ENCODE measurements around the gene NPC1L1.

NPC1L1 gene

GRCh38 chr7:44572771-44573170 lies 31.6 kb upstream of the NPC1L1 start:
- TF ChIP-seq CTCF (IDR thresholded peaks at IDR 0.05; ENCODE audit: low read depth, low read length), result no peak
- peak overlapping the region; percentile 85 for H3K27ac ChIP-seq
- peaks cover 74% of the 10 kb centered on the region for H3K36me3 ChIP-seq
- DNase-seq, result no peak
- H3K4me3 ChIP-seq (ENCODE audit: low read depth, low read length), result peak overlapping the region; percentile 99
- no peaks in the 10 kb centered on the region for H3K9me3 ChIP-seq (ENCODE audit: severe bottlenecking)
- H3K27me3 ChIP-seq (ENCODE audit: insufficient read depth, low read depth, severe bottlenecking), result no peaks in the 10 kb centered on the region

GRCh38 chr7:44569959-44570358 lies 28.8 kb upstream of the NPC1L1 start:
- Histone ChIP-seq H3K27me3 (ENCODE audit: insufficient read depth, low read depth, severe bottlenecking) (no peaks in the 10 kb centered on the region), H3K9me3 (ENCODE audit: severe bottlenecking) (no peaks in the 10 kb centered on the region), H3K4me3 (ENCODE audit: low read depth, low read length) (no peak overlapping the region), H3K27ac (no peak overlapping the region), H3K36me3 (peaks cover 87% of the 10 kb centered on the region)
- DNase-seq, result no peak
- no peak for TF ChIP-seq CTCF (IDR thresholded peaks at IDR 0.05; ENCODE audit: low read depth, low read length)

- Histone ChIP-seq H3K9me3 (ENCODE audit: severe bottlenecking) (no peaks in the 10 kb centered on the region), H3K27me3 (ENCODE audit: insufficient read depth, low read depth, severe bottlenecking) (no peaks in the 10 kb centered on the region), H3K27ac (no peak overlapping the region), H3K4me3 (ENCODE audit: low read depth, low read length) (no peak overlapping the region), H3K36me3 (peaks cover 95% of the 10 kb centered on the region)
- TF ChIP-seq CTCF (IDR thresholded peaks at IDR 0.05; ENCODE audit: low read depth, low read length), result no peak
- no peak for DNase-seq
These were observed 27.8 kb upstream of the NPC1L1 start for GRCh38 chr7:44568771-44569560.

- Histone ChIP-seq H3K27me3 (ENCODE audit: insufficient read depth, low read depth, severe bottlenecking) (no peaks in the 10 kb centered on the region), H3K36me3 (peaks cover 96% of the 10 kb centered on the region), H3K9me3 (ENCODE audit: severe bottlenecking) (no peaks in the 10 kb centered on the region), H3K4me3 (ENCODE audit: low read depth, low read length) (no peak overlapping the region), H3K27ac (no peak overlapping the region)
- TF ChIP-seq CTCF (IDR thresholded peaks at IDR 0.05; ENCODE audit: low read depth, low read length), result no peak
- no peak for DNase-seq
These were observed 26.8 kb upstream of the NPC1L1 start for GRCh38 chr7:44567884-44568283.

GRCh38 chr7:44566680-44567079 lies 25.6 kb upstream of the NPC1L1 start:
- H3K36me3 ChIP-seq, result peaks cover 84% of the 10 kb centered on the region

More at GRCh38 chr7:44566680-44567079, 25.6 kb upstream of the NPC1L1 start:
- Histone ChIP-seq H3K9me3 (ENCODE audit: severe bottlenecking) (no peaks in the 10 kb centered on the region), H3K27me3 (ENCODE audit: insufficient read depth, low read depth, severe bottlenecking) (no peaks in the 10 kb centered on the region), H3K27ac (no peak overlapping the region), H3K4me3 (ENCODE audit: low read depth, low read length) (no peak overlapping the region)
- DNase-seq, result no peak
- TF ChIP-seq CTCF (IDR thresholded peaks at IDR 0.05; ENCODE audit: low read depth, low read length), result no peak

Data from WERI-Rb-1 (cell line).